ENCODE data around the gene SLC6A19. TPM values are rescaled to one million over a fixed set of nuclear protein-coding genes. Genes with fewer than 3 reads are reported as not detected.

The SLC6A19 gene
- total and polyA plus RNA-seq, 2 of the 13 experiments (the other 11 are each of a cell fraction or from before 2014, with no cell fraction given): 0.02 TPM; not detected in 1

DNA sequence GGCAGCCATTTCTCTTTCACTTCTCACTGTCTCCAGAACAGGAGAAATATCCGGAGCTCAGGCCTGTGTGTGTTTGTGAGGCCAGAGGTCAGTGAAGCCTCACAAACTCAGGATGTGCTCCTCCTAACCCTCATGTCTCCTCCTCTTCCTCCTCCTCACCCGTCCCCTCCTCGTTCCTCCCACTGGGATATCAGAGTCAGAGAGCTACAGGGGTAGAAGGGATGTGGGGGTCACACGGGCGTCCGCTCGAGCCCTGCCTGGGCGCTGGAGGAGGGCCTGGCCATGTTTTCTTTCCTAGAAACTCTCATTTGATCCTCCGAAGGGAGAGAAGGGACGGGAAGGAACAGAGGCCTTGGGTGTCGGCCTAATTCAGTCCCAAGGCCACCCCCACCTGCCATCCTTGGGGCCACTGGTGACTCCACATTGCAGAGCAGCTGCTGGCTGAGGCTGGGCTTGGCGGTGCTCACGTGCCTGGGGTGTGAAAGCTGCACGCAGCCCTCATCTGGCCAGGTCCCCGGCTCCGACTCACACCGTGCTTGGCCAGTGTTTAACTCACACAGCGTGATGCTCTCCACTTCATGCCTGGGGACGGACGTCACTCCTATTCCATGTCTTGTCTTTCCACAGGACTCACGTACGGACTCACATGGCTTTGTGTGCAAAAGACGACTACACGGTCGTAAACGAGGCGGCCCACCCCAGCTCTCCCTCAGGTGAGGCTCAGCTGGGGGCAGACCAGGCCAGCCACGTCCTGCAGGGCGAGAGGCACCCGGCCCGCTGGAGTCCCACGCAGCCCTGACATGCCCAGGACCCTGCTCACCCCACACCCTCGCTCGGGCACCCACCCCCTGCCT, 22.6 kb upstream of the SLC6A19 start (continued):
- TF ChIP-seq SETDB1 (CRISPR knock-in tag; IDR thresholded peaks at IDR 0.05; ENCODE audit: borderline replicate concordance) (no peak), SKI (IDR thresholded peaks at IDR 0.05; ENCODE audit: partially characterized antibody) (no peak), MEF2D (CRISPR knock-in tag; IDR thresholded peaks at IDR 0.05) (0 out of 2 replicates have a peak, but pooled peaks have one; percentile 16), HES4 (CRISPR knock-in tag; IDR thresholded peaks at IDR 0.05; ENCODE audit: borderline replicate concordance) (0 out of 2 replicates have a peak, but pooled peaks have one; percentile 42), SSRP1 (CRISPR knock-in tag; IDR thresholded peaks at IDR 0.05) (no peak), ZNF724P (CRISPR knock-in tag; IDR thresholded peaks at IDR 0.05; ENCODE audit: borderline replicate concordance) (peak; percentile 85; the same call in 1 of the 2 replicates), ZFY (CRISPR knock-in tag; IDR thresholded peaks at IDR 0.05) (peak; percentile 73), ZBTB7B (CRISPR knock-in tag; IDR thresholded peaks at IDR 0.05) (0 out of 2 replicates have a peak, but pooled peaks have one; percentile 19), ZNF891 (CRISPR knock-in tag; IDR thresholded peaks at IDR 0.05) (0 out of 2 replicates have a peak, but pooled peaks have one; percentile 27), POLR2G (IDR thresholded peaks at IDR 0.05; ENCODE audit: low read depth, low read length) (peak; percentile 42; the same call in 1 of the 2 replicates), ARID3A (IDR thresholded peaks at IDR 0.05; ENCODE audit: low read depth, low read length) (no peak), ZNF329 (CRISPR knock-in tag; IDR thresholded peaks at IDR 0.05; ENCODE audit: low read depth) (no peak), NR2C2 (CRISPR knock-in tag; IDR thresholded peaks at IDR 0.05; ENCODE audit: borderline replicate concordance) (peak; percentile 29; the same call in 1 of the 2 replicates), ZSCAN25 (CRISPR knock-in tag; IDR thresholded peaks at IDR 0.05) (peak; percentile 38; the same call in 1 of the 2 replicates), ZNF598 (CRISPR knock-in tag; IDR thresholded peaks at IDR 0.05; ENCODE audit: borderline replicate concordance) (0 out of 2 replicates have a peak, but pooled peaks have one; percentile 17), MXD3 (CRISPR knock-in tag; IDR thresholded peaks at IDR 0.05) (peak; percentile 22; the same call in 1 of the 2 replicates), AGO2 (optimal IDR thresholded peaks at IDR 0.05; ENCODE audit: low read depth, low read length) (peak; percentile 70), HOXA9 (CRISPR knock-in tag; IDR thresholded peaks at IDR 0.05; ENCODE audit: borderline replicate concordance) (no peak), ETV5 (CRISPR knock-in tag; IDR thresholded peaks at IDR 0.05; ENCODE audit: borderline replicate concordance) (no peak), ZNF616 (CRISPR knock-in tag; IDR thresholded peaks at IDR 0.05; ENCODE audit: low read depth) (peak; percentile 83; the same call in 1 of the 2 replicates), ZNF263 (CRISPR knock-in tag; IDR thresholded peaks at IDR 0.05) (peak; percentile 97), TFDP1 (CRISPR knock-in tag; IDR thresholded peaks at IDR 0.05; ENCODE audit: borderline replicate concordance) (peak; percentile 61; the same call in 1 of the 2 replicates), KDM2A (CRISPR knock-in tag; IDR thresholded peaks at IDR 0.05; ENCODE audit: borderline replicate concordance, low read depth) (0 out of 2 replicates have a peak, but pooled peaks have one; percentile 30), HMG20A (CRISPR knock-in tag; IDR thresholded peaks at IDR 0.05; ENCODE audit: borderline replicate concordance) (no peak), SOX5 (CRISPR knock-in tag; IDR thresholded peaks at IDR 0.05; ENCODE audit: borderline replicate concordance) (no peak)
- TF ChIP-seq, protein P1, sequence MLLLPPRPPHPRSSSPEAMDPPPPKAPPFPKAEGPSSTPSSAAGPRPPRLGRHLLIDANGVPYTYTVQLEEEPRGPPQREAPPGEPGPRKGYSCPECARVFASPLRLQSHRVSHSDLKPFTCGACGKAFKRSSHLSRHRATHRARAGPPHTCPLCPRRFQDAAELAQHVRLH (CRISPR knock-in tag; IDR thresholded peaks at IDR 0.05; ENCODE audit: borderline replicate concordance, low read depth): peak; percentile 59; the same call in 1 of the 2 replicates

Measured in HepG2 (cell line).